HG02970 (cell line): ENCODE results near the gene ANLN.

Experiments
- ATAC-seq: cut with Tn5 transposase; IDR thresholded peaks from one replicate; pipeline ENCODE4 v1.9.1; 2021; ENCODE audit warnings: mild to moderate bottlenecking, moderate library complexity, moderate number of reproducible peaks; ENCODE audit not compliant: unreplicated experiment, low FRiP score

The ANLN gene

GRCh38 chr7:36389371-36390198, at the start of gene ANLN:
ANLN (plus strand) TSS chr7:36389862; CDS start chr7:36390027, 165 bp downstream.
- peak; percentile 76 for ATAC-seq

- no peak for ATAC-seq
Measured at GRCh38 chr7:36343548-36343947, 46.1 kb upstream of the ANLN start.

- ATAC-seq: no peak
Measured at GRCh38 chr7:36344622-36345021, 45.0 kb upstream of the ANLN start.

GRCh38 chr7:36346260-36346831, 43.3 kb upstream of the ANLN start:
- ATAC-seq: no peak

- ATAC-seq: no peak
Measured at GRCh38 chr7:36348256-36348655, 41.4 kb upstream of the ANLN start.

GRCh38 chr7:36348771-36349170, 40.9 kb upstream of the ANLN start:
- ATAC-seq: no peak

GRCh38 chr7:36349626-36350025, 40.0 kb upstream of the ANLN start:
- ATAC-seq: no peak

- no peak for ATAC-seq
Measured at GRCh38 chr7:36355490-36355889, 34.2 kb upstream of the ANLN start.

- ATAC-seq: no peak
Measured at GRCh38 chr7:36357054-36357453, 32.6 kb upstream of the ANLN start.

GRCh38 chr7:36358589-36358988, 31.1 kb upstream of the ANLN start:
- ATAC-seq: no peak

GRCh38 chr7:36360244-36360643, 29.4 kb upstream of the ANLN start:
- no peak for ATAC-seq

GRCh38 chr7:36361227-36361626, 28.4 kb upstream of the ANLN start:
- no peak for ATAC-seq

- ATAC-seq: no peak
Measured at GRCh38 chr7:36363515-36363914, 26.1 kb upstream of the ANLN start.

- ATAC-seq: no peak
Measured at GRCh38 chr7:36366005-36366717, 23.5 kb upstream of the ANLN start.

- ATAC-seq: peak; percentile 98
Measured at GRCh38 chr7:36366718-36367560, 22.7 kb upstream of the ANLN start.

GRCh38 chr7:36367561-36368077, 22.0 kb upstream of the ANLN start:
- no peak for ATAC-seq

- ATAC-seq: no peak
Measured at GRCh38 chr7:36368496-36368895, 21.2 kb upstream of the ANLN start.

GRCh38 chr7:36369171-36369570, 20.5 kb upstream of the ANLN start:
- no peak for ATAC-seq

- no peak for ATAC-seq
Measured at GRCh38 chr7:36370046-36370445, 19.6 kb upstream of the ANLN start.

- ATAC-seq: no peak
Measured at GRCh38 chr7:36372156-36372555, 17.5 kb upstream of the ANLN start.
